ENCODE data around the gene SH3BP1.
"Not testable (repeated sequence)": the region's sequence is repeated elsewhere in the genome, so short reads cannot be mapped to it uniquely, and the experiment has no call there.

SH3BP1 gene

GRCh38 chr22:37690901-37691504, 51.5 kb downstream of the SH3BP1 start:
- Histone ChIP-seq H3K4me3 (ENCODE audit: low read length) (no peak overlapping the region), H3K9ac (ENCODE audit: low read depth, low read length) (no peak overlapping the region), H3K27ac (ENCODE audit: low read length) (no peak overlapping the region), H3K9me3 (ENCODE audit: insufficient read depth, low read depth, low read length) (no peaks in the 10 kb centered on the region), H3K27me3 (ENCODE audit: insufficient read depth, low read length) (no peaks in the 10 kb centered on the region), H3K4me1 (ENCODE audit: insufficient read depth, low read length) (no peaks in the 10 kb centered on the region), H3K36me3 (ENCODE audit: insufficient read depth, low read depth, low read length) (peaks cover 50% of the 10 kb centered on the region)

GRCh38 chr22:37692627-37693285, 53.3 kb downstream of the SH3BP1 start:
- H3K4me1 ChIP-seq (ENCODE audit: insufficient read depth, low read length): peaks cover 5% of the 10 kb centered on the region; the same call in 1 of the 2 replicates

GRCh38 chr22:37694131-37694530, 54.7 kb downstream of the SH3BP1 start:
- H3K36me3 ChIP-seq (ENCODE audit: insufficient read depth, low read depth, low read length): peaks cover 41% of the 10 kb centered on the region
- not testable (repeated sequence) for H3K9me3 ChIP-seq (ENCODE audit: insufficient read depth, low read depth, low read length); H3K27me3 ChIP-seq (ENCODE audit: insufficient read depth, low read length); H3K27ac ChIP-seq (ENCODE audit: low read length); H3K4me3 ChIP-seq (ENCODE audit: low read length); H3K9ac ChIP-seq (ENCODE audit: low read depth, low read length); H3K4me1 ChIP-seq (ENCODE audit: insufficient read depth, low read length)

More at GRCh38 chr22:37692627-37693285, 53.3 kb downstream of the SH3BP1 start:
- Histone ChIP-seq H3K27me3 (ENCODE audit: insufficient read depth, low read length) (no peaks in the 10 kb centered on the region), H3K9me3 (ENCODE audit: insufficient read depth, low read depth, low read length) (no peaks in the 10 kb centered on the region), H3K4me3 (ENCODE audit: low read length) (no peak overlapping the region), H3K36me3 (ENCODE audit: insufficient read depth, low read depth, low read length) (peaks cover 50% of the 10 kb centered on the region), H3K27ac (ENCODE audit: low read length) (no peak overlapping the region), H3K9ac (ENCODE audit: low read depth, low read length) (no peak overlapping the region)

GRCh38 chr22:37696260-37696656, 56.8 kb downstream of the SH3BP1 start:
- Histone ChIP-seq H3K36me3 (ENCODE audit: insufficient read depth, low read depth, low read length) (peaks cover 38% of the 10 kb centered on the region; the same call in 1 of the 2 replicates), H3K4me3 (ENCODE audit: low read length) (peak overlapping the region; percentile 91; the same call in 1 of the 2 replicates)
- H3K27me3 ChIP-seq (ENCODE audit: insufficient read depth, low read length); H3K27ac ChIP-seq (ENCODE audit: low read length); H3K4me1 ChIP-seq (ENCODE audit: insufficient read depth, low read length); H3K9ac ChIP-seq (ENCODE audit: low read depth, low read length); H3K9me3 ChIP-seq (ENCODE audit: insufficient read depth, low read depth, low read length): not testable (repeated sequence)

GRCh38 chr22:37696657-37697537, 57.4 kb downstream of the SH3BP1 start, which contains the start of gene TRIOBP:
TRIOBP (plus strand) TSS chr22:37697048; CDS start chr22:37701366, 4,318 bp downstream.
- peaks cover 5% of the 10 kb centered on the region; the same call in 1 of the 2 replicates for H3K4me1 ChIP-seq (ENCODE audit: insufficient read depth, low read length)
- H3K27me3 ChIP-seq (ENCODE audit: insufficient read depth, low read length): no peaks in the 10 kb centered on the region
- H3K9ac ChIP-seq (ENCODE audit: low read depth, low read length): peak within 1 kb of the TSS; percentile 87; the same call in 1 of the 2 replicates
- peaks cover 36% of the 10 kb centered on the region for H3K36me3 ChIP-seq (ENCODE audit: insufficient read depth, low read depth, low read length)
- H3K27ac ChIP-seq (ENCODE audit: low read length): peak within 1 kb of the TSS; percentile 82
- H3K9me3 ChIP-seq (ENCODE audit: insufficient read depth, low read depth, low read length): no peaks in the 10 kb centered on the region
- H3K4me3 ChIP-seq (ENCODE audit: low read length): peak within 1 kb of the TSS; percentile 91

- no peaks in the 10 kb centered on the region for H3K27me3 ChIP-seq (ENCODE audit: insufficient read depth, low read length)
- peak overlapping the region; percentile 91 for H3K4me3 ChIP-seq (ENCODE audit: low read length)
- H3K4me1 ChIP-seq (ENCODE audit: insufficient read depth, low read length): peaks cover 5% of the 10 kb centered on the region; the same call in 1 of the 2 replicates
- peak overlapping the region; percentile 87; the same call in 1 of the 2 replicates for H3K9ac ChIP-seq (ENCODE audit: low read depth, low read length)
- peak overlapping the region; percentile 82 for H3K27ac ChIP-seq (ENCODE audit: low read length)
- peaks cover 36% of the 10 kb centered on the region for H3K36me3 ChIP-seq (ENCODE audit: insufficient read depth, low read depth, low read length)
- H3K9me3 ChIP-seq (ENCODE audit: insufficient read depth, low read depth, low read length): no peaks in the 10 kb centered on the region
Observed at GRCh38 chr22:37697538-37697835, 58.0 kb downstream of the SH3BP1 start.

- peaks cover 5% of the 10 kb centered on the region; the same call in 1 of the 2 replicates for H3K4me1 ChIP-seq (ENCODE audit: insufficient read depth, low read length)
- H3K9me3 ChIP-seq (ENCODE audit: insufficient read depth, low read depth, low read length): no peaks in the 10 kb centered on the region
- no peak overlapping the region for H3K9ac ChIP-seq (ENCODE audit: low read depth, low read length)
- no peak overlapping the region for H3K4me3 ChIP-seq (ENCODE audit: low read length)
- no peak overlapping the region for H3K27ac ChIP-seq (ENCODE audit: low read length)
- H3K27me3 ChIP-seq (ENCODE audit: insufficient read depth, low read length): no peaks in the 10 kb centered on the region
- peaks cover 54% of the 10 kb centered on the region for H3K36me3 ChIP-seq (ENCODE audit: insufficient read depth, low read depth, low read length)
Observed at GRCh38 chr22:37701141-37701786, 61.8 kb downstream of the SH3BP1 start.

- Histone ChIP-seq H3K27ac (ENCODE audit: low read length) (no peak overlapping the region), H3K36me3 (ENCODE audit: insufficient read depth, low read depth, low read length) (peaks cover 56% of the 10 kb centered on the region), H3K4me1 (ENCODE audit: insufficient read depth, low read length) (no peaks in the 10 kb centered on the region), H3K27me3 (ENCODE audit: insufficient read depth, low read length) (no peaks in the 10 kb centered on the region), H3K9me3 (ENCODE audit: insufficient read depth, low read depth, low read length) (no peaks in the 10 kb centered on the region), H3K9ac (ENCODE audit: low read depth, low read length) (no peak overlapping the region), H3K4me3 (ENCODE audit: low read length) (no peak overlapping the region)
Observed at GRCh38 chr22:37703906-37704305, 64.4 kb downstream of the SH3BP1 start.

- no peak overlapping the region for H3K27ac ChIP-seq (ENCODE audit: low read length)
- H3K9ac ChIP-seq (ENCODE audit: low read depth, low read length): no peak overlapping the region
- no peaks in the 10 kb centered on the region for H3K4me1 ChIP-seq (ENCODE audit: insufficient read depth, low read length)
- no peaks in the 10 kb centered on the region for H3K9me3 ChIP-seq (ENCODE audit: insufficient read depth, low read depth, low read length)
- H3K4me3 ChIP-seq (ENCODE audit: low read length): no peak overlapping the region
- no peaks in the 10 kb centered on the region for H3K27me3 ChIP-seq (ENCODE audit: insufficient read depth, low read length)
- peaks cover 51% of the 10 kb centered on the region for H3K36me3 ChIP-seq (ENCODE audit: insufficient read depth, low read depth, low read length)
Observed at GRCh38 chr22:37704645-37705044, 65.2 kb downstream of the SH3BP1 start.

- H3K4me3 ChIP-seq (ENCODE audit: low read length): no peak overlapping the region
- no peaks in the 10 kb centered on the region for H3K4me1 ChIP-seq (ENCODE audit: insufficient read depth, low read length)
- no peaks in the 10 kb centered on the region for H3K9me3 ChIP-seq (ENCODE audit: insufficient read depth, low read depth, low read length)
- peaks cover 54% of the 10 kb centered on the region for H3K36me3 ChIP-seq (ENCODE audit: insufficient read depth, low read depth, low read length)
- H3K27ac ChIP-seq (ENCODE audit: low read length): no peak overlapping the region
- no peaks in the 10 kb centered on the region for H3K27me3 ChIP-seq (ENCODE audit: insufficient read depth, low read length)
- no peak overlapping the region for H3K9ac ChIP-seq (ENCODE audit: low read depth, low read length)
Observed at GRCh38 chr22:37705205-37705604, 65.7 kb downstream of the SH3BP1 start.

All from iPS-20b (cell line).